Esophagus squamous epithelium (tissue), 4 donors: ENCODE results near the gene CGNL1.

Experiments used
- POLR2A ChIP-seq, 4 donors: fragments of 450-650 bp; IDR thresholded peaks; one replicate each; pipeline ENCODE4 v1.6.1; 2017; ENCODE audit warnings: antibody characterized with exemption in 4 of 4, mild to moderate bottlenecking in 4 of 4, moderate library complexity in 3 of 4
- TF ChIP-seq, protein P1 (sequence below), 6 experiments: fragments of 450-650 bp in 4 of 6; fragments of 200-600 bp in 2 of 6; sonication (generic) in 2 of 6; IDR thresholded peaks; one replicate each; pipeline ENCODE4 v1.5.1; 2016 to 2019; ENCODE audit warnings: antibody characterized with exemption in 6 of 6, mild to moderate bottlenecking in 4 of 6, moderate library complexity in 4 of 6

DNA sequence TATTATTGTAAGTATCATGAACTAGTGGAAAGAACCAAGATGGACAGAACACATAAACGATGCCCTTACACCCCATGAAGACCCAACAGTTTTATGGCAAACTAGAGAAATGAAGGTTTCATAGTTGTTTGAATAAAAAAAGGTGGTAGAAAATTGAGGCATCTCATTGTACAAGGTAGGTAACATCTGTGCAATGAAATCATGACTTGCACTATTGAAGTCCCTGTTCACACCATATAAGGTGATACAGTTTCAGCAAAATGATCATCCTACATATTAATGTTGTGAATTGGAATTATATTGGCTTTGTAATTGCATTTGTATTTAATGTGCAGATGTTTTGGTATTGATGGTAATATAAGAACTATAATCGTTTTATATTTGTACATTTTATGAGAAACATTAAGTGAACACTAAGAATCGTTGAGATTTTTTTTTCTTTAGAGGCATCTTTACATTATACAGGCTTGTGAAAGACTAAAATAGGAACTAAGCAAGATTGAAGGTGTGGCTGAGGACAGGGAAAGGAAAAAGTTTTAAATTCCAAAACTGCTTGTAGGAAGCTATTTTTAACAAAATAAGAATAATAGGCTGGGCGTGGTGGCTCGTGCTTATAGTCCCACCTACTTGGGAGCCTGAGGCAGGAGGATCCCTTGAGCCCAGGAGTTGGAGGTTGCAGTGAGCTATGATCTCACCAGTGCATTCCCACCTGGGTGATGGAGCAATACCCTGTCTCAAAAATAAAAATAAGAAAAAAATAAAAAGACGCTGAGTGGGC is 48.5 kb downstream of the CGNL1 start:
- TF ChIP-seq, protein P1, sequence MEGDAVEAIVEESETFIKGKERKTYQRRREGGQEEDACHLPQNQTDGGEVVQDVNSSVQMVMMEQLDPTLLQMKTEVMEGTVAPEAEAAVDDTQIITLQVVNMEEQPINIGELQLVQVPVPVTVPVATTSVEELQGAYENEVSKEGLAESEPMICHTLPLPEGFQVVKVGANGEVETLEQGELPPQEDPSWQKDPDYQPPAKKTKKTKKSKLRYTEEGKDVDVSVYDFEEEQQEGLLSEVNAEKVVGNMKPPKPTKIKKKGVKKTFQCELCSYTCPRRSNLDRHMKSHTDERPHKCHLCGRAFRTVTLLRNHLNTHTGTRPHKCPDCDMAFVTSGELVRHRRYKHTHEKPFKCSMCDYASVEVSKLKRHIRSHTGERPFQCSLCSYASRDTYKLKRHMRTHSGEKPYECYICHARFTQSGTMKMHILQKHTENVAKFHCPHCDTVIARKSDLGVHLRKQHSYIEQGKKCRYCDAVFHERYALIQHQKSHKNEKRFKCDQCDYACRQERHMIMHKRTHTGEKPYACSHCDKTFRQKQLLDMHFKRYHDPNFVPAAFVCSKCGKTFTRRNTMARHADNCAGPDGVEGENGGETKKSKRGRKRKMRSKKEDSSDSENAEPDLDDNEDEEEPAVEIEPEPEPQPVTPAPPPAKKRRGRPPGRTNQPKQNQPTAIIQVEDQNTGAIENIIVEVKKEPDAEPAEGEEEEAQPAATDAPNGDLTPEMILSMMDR (IDR thresholded peaks at IDR 0.05): no peak
- no peak for TF ChIP-seq POLR2A (IDR thresholded peaks at IDR 0.05)
